Measurements from ENCODE around the gene GNG13.

The GNG13 gene

DNA sequence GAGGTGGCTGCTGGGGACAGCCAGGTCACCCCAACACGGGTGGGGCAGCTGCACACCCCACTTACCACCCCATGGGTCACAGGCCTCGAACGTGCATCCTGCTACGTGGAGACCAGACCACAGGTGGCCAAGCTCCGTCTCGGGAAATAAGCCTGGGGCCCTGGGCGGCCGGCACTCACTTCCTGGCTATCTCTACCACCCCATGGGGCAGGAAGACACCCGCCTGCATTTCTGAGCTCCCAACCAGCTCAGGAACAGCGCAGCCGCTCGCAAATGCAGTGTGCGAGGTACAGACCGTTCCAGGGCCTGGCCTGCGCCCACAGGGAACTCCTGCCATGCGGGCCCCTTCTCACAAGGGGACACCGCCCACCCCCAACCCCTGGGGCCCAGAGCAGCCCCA lies 4.9 kb upstream of the GNG13 start:
- Histone ChIP-seq H3K9ac (ENCODE audit: low read length) (no peak overlapping the region), H3K27me3 (replicated peaks; ENCODE audit: control insufficient read depth, insufficient read depth, low read length) (peaks cover 28% of the 10 kb centered on the region), H3K36me3 (ENCODE audit: control insufficient read depth, insufficient read depth, low read length, severe bottlenecking) (no peaks in the 10 kb centered on the region), H3K4me1 (ENCODE audit: control insufficient read depth, insufficient read depth, low read length) (peaks cover 8% of the 10 kb centered on the region), H3K9me3 (ENCODE audit: control insufficient read depth, low read length) (no peaks in the 10 kb centered on the region), H3K4me3 (ENCODE audit: low read length) (no peak overlapping the region)
- DNase-seq (ENCODE audit: low read depth), result no peak

DNA sequence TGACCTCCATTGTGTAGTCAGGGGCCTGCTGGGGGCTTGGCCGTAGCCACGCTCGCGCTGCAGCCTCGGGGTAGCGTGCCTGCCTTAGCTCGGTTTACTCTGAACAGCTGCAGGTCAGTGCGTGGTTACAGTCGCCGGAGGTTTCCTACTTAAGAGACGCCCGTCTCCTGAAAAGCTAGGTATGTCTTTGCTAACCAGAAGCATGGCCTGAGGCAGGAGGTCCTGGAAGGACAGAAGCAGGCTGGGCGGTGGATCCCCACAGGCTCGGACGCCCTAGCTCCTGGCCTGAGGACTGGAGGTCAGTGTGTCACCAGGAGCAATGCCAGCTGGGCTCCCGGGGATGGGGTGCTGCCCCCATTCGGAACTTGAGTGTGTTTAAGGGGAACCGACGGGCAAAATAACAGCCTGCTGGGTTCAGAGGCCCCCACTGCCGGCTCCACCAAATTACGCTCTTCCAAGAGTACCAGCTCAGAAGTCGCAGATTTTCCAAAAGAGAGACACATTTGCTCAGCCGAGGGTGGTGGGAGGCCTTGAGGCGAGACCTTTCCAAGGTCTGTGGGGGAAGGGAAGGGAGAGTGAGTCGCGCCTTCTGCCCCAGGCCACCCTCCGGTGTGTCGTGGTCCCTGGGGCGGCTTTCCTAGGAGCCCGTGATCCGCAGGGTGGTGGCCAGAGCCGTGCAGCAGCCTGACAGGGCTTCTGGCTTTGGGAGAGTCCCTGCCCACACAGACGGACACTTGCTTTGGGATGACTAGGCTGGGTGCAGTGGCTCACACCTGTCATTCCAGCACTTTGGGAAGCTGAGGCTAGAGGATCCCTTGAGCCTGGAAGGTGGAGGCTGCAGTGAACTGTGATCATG lies 3.9 kb upstream of the GNG13 start:
- H3K9me3 ChIP-seq (ENCODE audit: control insufficient read depth, low read length), result no peaks in the 10 kb centered on the region
- no peaks in the 10 kb centered on the region for H3K36me3 ChIP-seq (ENCODE audit: control insufficient read depth, insufficient read depth, low read length, severe bottlenecking)
- no peak overlapping the region for H3K4me3 ChIP-seq (ENCODE audit: low read length)
- peaks cover 8% of the 10 kb centered on the region for H3K4me1 ChIP-seq (ENCODE audit: control insufficient read depth, insufficient read depth, low read length)
- H3K27me3 ChIP-seq (replicated peaks; ENCODE audit: control insufficient read depth, insufficient read depth, low read length), result peaks cover 30% of the 10 kb centered on the region
- no peak overlapping the region for H3K9ac ChIP-seq (ENCODE audit: low read length)
- no peak for DNase-seq (ENCODE audit: low read depth)

DNA sequence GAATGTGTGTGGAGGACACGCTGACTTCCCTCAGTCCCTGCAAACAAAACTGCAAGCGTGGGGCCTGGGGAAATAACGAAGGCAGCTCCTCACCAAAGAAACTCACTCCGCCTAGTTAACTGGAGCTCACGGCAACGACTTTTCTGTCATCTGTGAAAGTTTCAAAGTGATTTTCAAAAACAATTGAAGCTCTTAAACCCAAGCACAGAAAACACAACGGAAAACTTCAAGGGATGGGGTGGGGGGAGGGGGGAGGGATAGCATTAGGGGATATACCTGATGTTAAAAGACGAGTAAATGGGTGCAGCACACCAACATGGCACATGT lies 3.2 kb upstream of the GNG13 start:
- H3K27me3 ChIP-seq (replicated peaks; ENCODE audit: control insufficient read depth, insufficient read depth, low read length), result peaks cover 34% of the 10 kb centered on the region
- no peak overlapping the region for H3K4me3 ChIP-seq (ENCODE audit: low read length)
- H3K9ac ChIP-seq (ENCODE audit: low read length), result no peak overlapping the region
- no peaks in the 10 kb centered on the region for H3K9me3 ChIP-seq (ENCODE audit: control insufficient read depth, low read length)
- H3K4me1 ChIP-seq (ENCODE audit: control insufficient read depth, insufficient read depth, low read length), result peaks cover 8% of the 10 kb centered on the region
- no peak for DNase-seq (ENCODE audit: low read depth)
- no peaks in the 10 kb centered on the region for H3K36me3 ChIP-seq (ENCODE audit: control insufficient read depth, insufficient read depth, low read length, severe bottlenecking)

GRCh38 chr16:802914-803753 lies 2.6 kb upstream of the GNG13 start:
- no peak overlapping the region for H3K4me3 ChIP-seq (ENCODE audit: low read length)
- H3K4me1 ChIP-seq (ENCODE audit: control insufficient read depth, insufficient read depth, low read length), result peaks cover 4% of the 10 kb centered on the region
- no peaks in the 10 kb centered on the region for H3K9me3 ChIP-seq (ENCODE audit: control insufficient read depth, low read length)
- no peak overlapping the region for H3K9ac ChIP-seq (ENCODE audit: low read length)
- H3K27me3 ChIP-seq (replicated peaks; ENCODE audit: control insufficient read depth, insufficient read depth, low read length), result peaks cover 34% of the 10 kb centered on the region
- no peaks in the 10 kb centered on the region for H3K36me3 ChIP-seq (ENCODE audit: control insufficient read depth, insufficient read depth, low read length, severe bottlenecking)
- no peak for DNase-seq (ENCODE audit: low read depth)

- no peak overlapping the region for H3K4me3 ChIP-seq (ENCODE audit: low read length)
- no peaks in the 10 kb centered on the region for H3K9me3 ChIP-seq (ENCODE audit: control insufficient read depth, low read length)
- no peaks in the 10 kb centered on the region for H3K4me1 ChIP-seq (ENCODE audit: control insufficient read depth, insufficient read depth, low read length)
- H3K9ac ChIP-seq (ENCODE audit: low read length), result no peak overlapping the region
- no peaks in the 10 kb centered on the region for H3K36me3 ChIP-seq (ENCODE audit: control insufficient read depth, insufficient read depth, low read length, severe bottlenecking)
- H3K27me3 ChIP-seq (replicated peaks; ENCODE audit: control insufficient read depth, insufficient read depth, low read length), result peaks cover 34% of the 10 kb centered on the region
- no peak for DNase-seq (ENCODE audit: low read depth)
Measured at GRCh38 chr16:802461-802860, 1.9 kb upstream of the GNG13 start.

- Histone ChIP-seq H3K4me3 (ENCODE audit: low read length) (no peak overlapping the region), H3K27me3 (replicated peaks; ENCODE audit: control insufficient read depth, insufficient read depth, low read length) (peaks cover 34% of the 10 kb centered on the region), H3K9ac (ENCODE audit: low read length) (no peak overlapping the region), H3K36me3 (ENCODE audit: control insufficient read depth, insufficient read depth, low read length, severe bottlenecking) (no peaks in the 10 kb centered on the region), H3K9me3 (ENCODE audit: control insufficient read depth, low read length) (no peaks in the 10 kb centered on the region), H3K4me1 (ENCODE audit: control insufficient read depth, insufficient read depth, low read length) (no peaks in the 10 kb centered on the region)
- no peak for DNase-seq (ENCODE audit: low read depth)
Measured at GRCh38 chr16:801584-802363, 1.2 kb upstream of the GNG13 start.

- H3K27me3 ChIP-seq (replicated peaks; ENCODE audit: control insufficient read depth, insufficient read depth, low read length), result peaks cover 34% of the 10 kb centered on the region
- no peaks in the 10 kb centered on the region for H3K36me3 ChIP-seq (ENCODE audit: control insufficient read depth, insufficient read depth, low read length, severe bottlenecking)
- no peak overlapping the region for H3K4me3 ChIP-seq (ENCODE audit: low read length)
- H3K9me3 ChIP-seq (ENCODE audit: control insufficient read depth, low read length), result no peaks in the 10 kb centered on the region
- no peaks in the 10 kb centered on the region for H3K4me1 ChIP-seq (ENCODE audit: control insufficient read depth, insufficient read depth, low read length)
- H3K9ac ChIP-seq (ENCODE audit: low read length), result no peak overlapping the region
- no peak for DNase-seq (ENCODE audit: low read depth)
Measured at GRCh38 chr16:800834-801511, 439 bp upstream of the GNG13 start.

DNA sequence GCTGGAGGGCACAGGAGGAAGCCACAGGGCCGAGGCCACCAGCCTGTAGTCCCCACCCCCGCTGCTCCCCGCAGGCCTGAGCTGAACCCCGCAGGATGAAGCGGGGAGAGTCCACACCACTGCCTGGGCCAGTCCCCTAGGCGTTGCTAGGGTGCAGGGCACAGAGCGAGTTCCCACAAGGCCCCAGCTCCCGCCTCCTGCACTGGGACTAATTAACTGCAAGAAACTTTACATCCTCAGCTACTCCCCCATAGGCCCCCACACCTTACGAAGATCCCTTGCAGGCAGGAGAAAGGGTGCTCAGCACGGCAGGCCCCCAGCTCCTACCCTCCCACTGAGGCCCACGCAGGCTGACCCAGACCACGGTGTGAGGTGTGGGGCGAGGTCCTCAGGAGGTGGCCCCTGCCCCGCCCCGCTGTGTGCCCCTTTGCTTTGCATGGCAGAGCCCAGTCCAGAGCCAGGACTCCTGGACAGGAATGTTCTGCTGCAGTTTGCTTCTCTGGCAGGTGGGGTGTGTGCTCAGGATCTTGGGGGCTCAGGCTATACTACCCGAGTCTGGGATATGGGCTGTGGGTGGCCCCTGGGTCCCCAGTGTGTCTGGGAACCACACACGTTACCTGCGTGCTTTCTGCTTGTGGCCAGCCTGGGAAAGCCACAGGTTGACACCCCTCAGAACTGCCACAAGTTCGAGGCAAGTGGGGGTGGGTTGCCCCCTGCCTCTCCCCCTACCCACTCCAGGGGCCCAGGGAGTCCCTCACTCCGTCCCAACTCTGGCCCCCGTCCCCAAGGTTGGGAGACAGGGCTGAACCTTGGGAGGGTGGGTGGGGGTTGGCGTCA lies 1.2 kb downstream of the GNG13 start:
- no peaks in the 10 kb centered on the region for H3K4me1 ChIP-seq (ENCODE audit: control insufficient read depth, insufficient read depth, low read length)
- H3K9ac ChIP-seq (ENCODE audit: low read length), result no peak overlapping the region
- peaks cover 34% of the 10 kb centered on the region for H3K27me3 ChIP-seq (replicated peaks; ENCODE audit: control insufficient read depth, insufficient read depth, low read length)
- H3K4me3 ChIP-seq (ENCODE audit: low read length), result no peak overlapping the region
- no peaks in the 10 kb centered on the region for H3K9me3 ChIP-seq (ENCODE audit: control insufficient read depth, low read length)
- no peaks in the 10 kb centered on the region for H3K36me3 ChIP-seq (ENCODE audit: control insufficient read depth, insufficient read depth, low read length, severe bottlenecking)
- no peak for DNase-seq (ENCODE audit: low read depth)

- no peaks in the 10 kb centered on the region for H3K36me3 ChIP-seq (ENCODE audit: control insufficient read depth, insufficient read depth, low read length, severe bottlenecking)
- H3K27me3 ChIP-seq (replicated peaks; ENCODE audit: control insufficient read depth, insufficient read depth, low read length), result peaks cover 34% of the 10 kb centered on the region
- H3K9ac ChIP-seq (ENCODE audit: low read length), result no peak overlapping the region
- no peaks in the 10 kb centered on the region for H3K4me1 ChIP-seq (ENCODE audit: control insufficient read depth, insufficient read depth, low read length)
- no peak for DNase-seq (ENCODE audit: low read depth)
- no peaks in the 10 kb centered on the region for H3K9me3 ChIP-seq (ENCODE audit: control insufficient read depth, low read length)
- H3K4me3 ChIP-seq (ENCODE audit: low read length), result no peak overlapping the region
Measured at GRCh38 chr16:798666-799065, 1.9 kb downstream of the GNG13 start.

GRCh38 chr16:797686-798085 lies 2.8 kb downstream of the GNG13 start:
- Histone ChIP-seq H3K4me1 (ENCODE audit: control insufficient read depth, insufficient read depth, low read length) (no peaks in the 10 kb centered on the region), H3K4me3 (ENCODE audit: low read length) (no peak overlapping the region), H3K27me3 (replicated peaks; ENCODE audit: control insufficient read depth, insufficient read depth, low read length) (peaks cover 26% of the 10 kb centered on the region), H3K36me3 (ENCODE audit: control insufficient read depth, insufficient read depth, low read length, severe bottlenecking) (no peaks in the 10 kb centered on the region), H3K9ac (ENCODE audit: low read length) (no peak overlapping the region), H3K9me3 (ENCODE audit: control insufficient read depth, low read length) (no peaks in the 10 kb centered on the region)
- DNase-seq (ENCODE audit: low read depth), result no peak
